H9 (cell line): ENCODE measurements around the gene TMCO6. TPM values are rescaled to one million over a fixed set of nuclear protein-coding genes. Genes with fewer than 3 reads are reported as not detected.

ENCODE experiments used
- DNase-seq: peaks from one replicate; pipeline ENCODE4 v3.0.0-alpha.2; 2017
- H2AFZ ChIP-seq: one replicate; pipeline ENCODE4 v1.6.1; 2013; ENCODE audit warnings: mild to moderate bottlenecking, low read length, control low read depth, moderate library complexity
- H2AK5ac ChIP-seq: 2 replicates; pipeline ENCODE4 v1.6.1; 2013; ENCODE audit warnings: low read length, control low read depth, mixed read lengths; ENCODE audit not compliant: insufficient read length
- H2BK120ac ChIP-seq: one replicate; pipeline ENCODE4 v1.6.1; 2013; ENCODE audit warnings: low read depth, mild to moderate bottlenecking, low read length, control low read depth, inconsistent platforms; ENCODE audit not compliant: poor library complexity, severe bottlenecking
- H2BK12ac ChIP-seq: 2 replicates; pipeline ENCODE4 v1.6.1; 2013; ENCODE audit warnings: low read length, control low read depth, mixed read lengths, low read depth; ENCODE audit not compliant: insufficient read length
- H2BK15ac ChIP-seq: 2 replicates; pipeline ENCODE4 v1.6.1; 2013; ENCODE audit warnings: low read depth, low read length, control low read depth
- H2BK20ac ChIP-seq: one replicate; pipeline ENCODE4 v1.6.1; 2013; ENCODE audit warnings: low read depth, mild to moderate bottlenecking, low read length, control low read depth, inconsistent platforms; ENCODE audit not compliant: poor library complexity, severe bottlenecking
- H2BK5ac ChIP-seq: 2 replicates; pipeline ENCODE4 v1.6.1; 2013; ENCODE audit warnings: low read length, control low read depth, mixed read lengths; ENCODE audit not compliant: insufficient read length
- H3K14ac ChIP-seq: 2 replicates; pipeline ENCODE4 v1.6.1; 2013; ENCODE audit warnings: low read length, control low read depth; ENCODE audit not compliant: insufficient read depth
- H3K18ac ChIP-seq: 2 replicates; pipeline ENCODE4 v1.6.1; 2013; ENCODE audit warnings: low read depth, mild to moderate bottlenecking, mixed read lengths, low read length, control low read depth; ENCODE audit not compliant: insufficient read length
- H3K23ac ChIP-seq: 2 replicates; pipeline ENCODE4 v1.6.1; 2013; ENCODE audit warnings: low read length, control low read depth, mixed read lengths, low read depth; ENCODE audit not compliant: insufficient read length
- H3K23me2 ChIP-seq: 2 replicates; pipeline ENCODE4 v1.6.1; 2013; ENCODE audit warnings: low read depth, mild to moderate bottlenecking, mixed read lengths, low read length, control low read depth; ENCODE audit not compliant: insufficient read length, poor library complexity, severe bottlenecking
- H3K27ac ChIP-seq: 2 replicates; pipeline ENCODE4 v1.5.1; 2013; ENCODE audit warnings: low read length, control low read depth, mixed read lengths, low read depth; ENCODE audit not compliant: insufficient read length
- H3K27me3 ChIP-seq: 2 replicates; pipeline ENCODE4 v1.6.1; 2013; ENCODE audit warnings: low read length, control low read depth, inconsistent platforms; ENCODE audit not compliant: insufficient read depth
- H3K4ac ChIP-seq: 2 replicates; pipeline ENCODE4 v1.6.1; 2013; ENCODE audit warnings: low read depth, mild to moderate bottlenecking, control low read depth, inconsistent platforms, low read length, moderate library complexity
- H3K4me1 ChIP-seq: 2 replicates; pipeline ENCODE4 v1.6.1; 2013; ENCODE audit warnings: low read length, control low read depth, inconsistent platforms; ENCODE audit not compliant: insufficient read depth
- H3K4me2 ChIP-seq: 2 replicates; pipeline ENCODE4 v1.6.1; 2013; ENCODE audit warnings: low read length, control low read depth, mixed read lengths; ENCODE audit not compliant: insufficient read length, insufficient read depth
- H3K56ac ChIP-seq: 2 replicates; pipeline ENCODE4 v1.6.1; 2013; ENCODE audit warnings: low read depth, mild to moderate bottlenecking, mixed read lengths, low read length, control low read depth; ENCODE audit not compliant: insufficient read length
- H3K79me1 ChIP-seq: 2 replicates; pipeline ENCODE4 v1.6.1; 2013; ENCODE audit warnings: low read depth, mild to moderate bottlenecking, moderate library complexity, low read length, control low read depth, inconsistent platforms; ENCODE audit not compliant: insufficient read depth, poor library complexity, severe bottlenecking
- H3K79me2 ChIP-seq: 2 replicates; pipeline ENCODE4 v1.6.1; 2013; ENCODE audit warnings: low read length, control low read depth, inconsistent platforms; ENCODE audit not compliant: insufficient read depth
- H3K9ac ChIP-seq: 2 replicates; pipeline ENCODE4 v1.6.1; 2013; ENCODE audit warnings: low read length, control low read depth, mixed read lengths; ENCODE audit not compliant: insufficient read length; ENCODE audit errors: extremely low read depth
- H3K9me3 ChIP-seq: one replicate; pipeline ENCODE4 v1.6.1; 2013; ENCODE audit warnings: low read depth, low read length, inconsistent platforms; ENCODE audit not compliant: control insufficient read depth
- H3T11ph ChIP-seq: one replicate; pipeline ENCODE4 v1.6.1; 2013; ENCODE audit warnings: mild to moderate bottlenecking, low read length, control low read depth, inconsistent platforms
- H4K20me1 ChIP-seq: one replicate; pipeline ENCODE4 v1.6.1; 2013; ENCODE audit not compliant: control insufficient read depth, insufficient read length, insufficient read depth
- H4K5ac ChIP-seq: 2 replicates; pipeline ENCODE4 v1.6.1; 2013; ENCODE audit warnings: low read depth, mild to moderate bottlenecking, mixed read lengths, low read length, control low read depth; ENCODE audit not compliant: insufficient read length
- H4K8ac ChIP-seq: replicated peaks from 2 replicates; pipeline ENCODE4 v1.6.1; 2013; ENCODE audit warnings: low read length, control low read depth, mixed read lengths, low read depth; ENCODE audit not compliant: insufficient read length
- H4K91ac ChIP-seq: 2 replicates; pipeline ENCODE4 v1.6.1; 2013; ENCODE audit warnings: low read depth, mild to moderate bottlenecking, moderate library complexity, mixed read lengths, low read length, control low read depth; ENCODE audit not compliant: insufficient read length
- H3K27ac Mint-ChIP-seq, 3 experiments: 2 replicates in 2 of 3; 3 replicates in 1 of 3; pipeline ENCODE4 v1.8.0; 2020 to 2021; ENCODE audit warnings: mixed read lengths in 3 of 3, mild to moderate bottlenecking in 1 of 3, moderate library complexity in 1 of 3
- H3K27me3 Mint-ChIP-seq: 2 replicates; pipeline ENCODE4 v1.8.0; 2021; ENCODE audit warnings: low read depth, mild to moderate bottlenecking, moderate library complexity, mixed read lengths
- H3K36me3 Mint-ChIP-seq, 3 experiments: 2 replicates in 2 of 3; 3 replicates in 1 of 3; pipeline ENCODE4 v1.8.0; 2020 to 2021; ENCODE audit warnings: low read depth in 3 of 3, mixed read lengths in 3 of 3; ENCODE audit not compliant: insufficient read depth in 1 of 3
- H3K4me1 Mint-ChIP-seq, 2 experiments: 2 replicates each; pipeline ENCODE4 v1.8.0; 2020; ENCODE audit warnings: mixed read lengths in 2 of 2
- H3K4me3 Mint-ChIP-seq, 2 experiments: 2 replicates in 1 of 2; 3 replicates in 1 of 2; pipeline ENCODE4 v1.8.0; 2020 to 2021; ENCODE audit warnings: mild to moderate bottlenecking in 2 of 2, mixed read lengths in 2 of 2, moderate library complexity in 1 of 2
- H3K9me3 Mint-ChIP-seq, 2 experiments: 2 replicates in 1 of 2; 3 replicates in 1 of 2; pipeline ENCODE4 v1.8.0; 2020; ENCODE audit warnings: mild to moderate bottlenecking in 2 of 2, mixed read lengths in 2 of 2, moderate library complexity in 1 of 2
- CTCF ChIP-seq: fragments of 200-600 bp; sonication (generic); conservative IDR thresholded peaks from 3 replicates; pipeline ENCODE4 v1.8.0; 2021; ENCODE audit warnings: antibody characterized with exemption, mild to moderate bottlenecking
- WGBS: extraction: QIAGEN DNeasy Blood & Tissue Kit; methylation state at CpG from one replicate; pipeline ENCODE4 v1.1.7; 2013; ENCODE audit warnings: missing lambda C conversion rate, low lambda C conversion rate, mixed read lengths; ENCODE audit not compliant: insufficient read length; ENCODE audit errors: extremely low coverage; 5-methylcytosine and 5-hydroxymethylcytosine counted together
- total RNA-seq: library from RNA; stranded (reverse); gene quantifications from 2 replicates; pipeline ENCODE4 v1.2.1, GENCODE V29; 2021

Gene TMCO6
- total RNA-seq, 1 experiment from 2014 or later, result 39.3 TPM

DNA sequence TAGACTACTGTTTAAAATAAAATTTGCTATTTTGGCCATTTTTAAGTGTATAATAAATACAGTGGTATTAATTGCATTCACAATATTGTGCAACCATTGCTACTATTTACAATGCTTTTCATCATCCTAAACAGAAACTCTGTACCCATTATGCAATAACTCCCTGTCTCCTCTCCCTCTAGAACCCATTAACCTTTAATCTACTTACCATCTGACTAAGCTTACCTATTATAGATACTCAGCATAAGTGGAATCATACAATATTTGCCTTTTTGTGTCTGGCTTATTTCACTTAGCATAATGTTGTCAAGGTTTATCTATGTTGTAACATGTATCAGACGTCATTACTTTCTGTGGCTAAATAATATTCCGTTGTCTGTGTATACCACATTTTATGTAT is 32.2 kb upstream of the TMCO6 start:
- H3K18ac ChIP-seq, result no peak overlapping the region
- H3K9me3 ChIP-seq, result no peaks in the 10 kb centered on the region
- no peak overlapping the region for H2AFZ ChIP-seq
- no peaks in the 10 kb centered on the region for H3K27me3 ChIP-seq
- Mint-ChIP-seq H3K4me1 (no peaks in the 10 kb centered on the region), H3K36me3 (no peaks in the 10 kb centered on the region), H3K4me3 (no peak overlapping the region), H3K9me3 (peaks cover 36 to 57% of the 10 kb centered on the region in 2 experiments), H3K27ac (no peak overlapping the region), H3K27me3 (peaks cover 2% of the 10 kb centered on the region; the same call in 1 of the 2 replicates)
- no peak overlapping the region for H3K4me2 ChIP-seq
- H3K9ac ChIP-seq, result no peak overlapping the region
- no peak overlapping the region for H3K14ac ChIP-seq
- H3K4ac ChIP-seq, result no peak overlapping the region
- no peak overlapping the region for H2BK12ac ChIP-seq
- no peak overlapping the region for H3T11ph ChIP-seq
- WGBS, result no CpG with 5 or more reads among the region's 2 CpGs
- no peak overlapping the region for H3K27ac ChIP-seq
- H4K5ac ChIP-seq, result no peak overlapping the region
- no peak overlapping the region for H2BK120ac ChIP-seq
- no peaks in the 10 kb centered on the region for H3K79me2 ChIP-seq
- H4K91ac ChIP-seq, result no peak overlapping the region
- no peak overlapping the region for H2AK5ac ChIP-seq
- no peak for DNase-seq
- no peaks in the 10 kb centered on the region for H3K79me1 ChIP-seq
- H4K20me1 ChIP-seq, result no peaks in the 10 kb centered on the region
- no peak overlapping the region for H2BK20ac ChIP-seq
- TF ChIP-seq CTCF, result no peak
- no peak overlapping the region for H2BK5ac ChIP-seq
- no peak overlapping the region for H4K8ac ChIP-seq
- H2BK15ac ChIP-seq, result no peak overlapping the region
- no peak overlapping the region for H3K56ac ChIP-seq
- H3K23me2 ChIP-seq, result no peaks in the 10 kb centered on the region
- no peaks in the 10 kb centered on the region for H3K4me1 ChIP-seq
- no peak overlapping the region for H3K23ac ChIP-seq
